ENCODE results near the gene DENND1A. TPM values are rescaled to one million over a fixed set of nuclear protein-coding genes. Genes with fewer than 3 reads are reported as not detected.

DENND1A gene
- total RNA-seq, 1 donor from 2014 or later = 48.1 TPM

GRCh38 chr9:123924727-123925126 lies 5.2 kb downstream of the DENND1A start:
- H3K27me3 ChIP-seq = no peaks in the 10 kb centered on the region
- no peak overlapping the region for H3K4me3 ChIP-seq
- Mint-ChIP-seq H3K27ac (no peak overlapping the region), H3K4me3 (no peak overlapping the region), H3K4me1 (peaks cover 23% of the 10 kb centered on the region), H3K36me3 (peaks cover 11% of the 10 kb centered on the region), H3K9me3 (peaks cover 8% of the 10 kb centered on the region), H3K27me3 (ENCODE audit: insufficient read depth, low read depth) (no peaks in the 10 kb centered on the region)
- no peak for DNase-seq (ENCODE audit: low spot score)
- H3K9me3 ChIP-seq (ENCODE audit: low read depth) = no peaks in the 10 kb centered on the region
- peaks cover 6% of the 10 kb centered on the region for H3F3A ChIP-seq (ENCODE audit: low read depth)
- H3K27ac ChIP-seq = no peak overlapping the region
- H3K36me3 ChIP-seq = no peaks in the 10 kb centered on the region
- no peak overlapping the region for H2AFZ ChIP-seq (replicated peaks)
- H3K9ac ChIP-seq = no peak overlapping the region
- peaks cover 33% of the 10 kb centered on the region for H3K4me1 ChIP-seq
- H3K79me2 ChIP-seq (ENCODE audit: low read depth) = peaks cover 94% of the 10 kb centered on the region
- H3K4me2 ChIP-seq = no peak overlapping the region
- no peak for TF ChIP-seq EZH2 (IDR thresholded peaks at IDR 0.05)
- peaks cover 39% of the 10 kb centered on the region for H4K20me1 ChIP-seq (ENCODE audit: low read depth)

GRCh38 chr9:123923884-123924283 lies 6.0 kb downstream of the DENND1A start:
- Mint-ChIP-seq H3K27ac (no peak overlapping the region), H3K36me3 (peaks cover 11% of the 10 kb centered on the region), H3K27me3 (ENCODE audit: insufficient read depth, low read depth) (no peaks in the 10 kb centered on the region), H3K4me1 (peaks cover 21% of the 10 kb centered on the region), H3K4me3 (no peak overlapping the region), H3K9me3 (peaks cover 8% of the 10 kb centered on the region)
- H3K4me1 ChIP-seq = peaks cover 30% of the 10 kb centered on the region
- no peaks in the 10 kb centered on the region for H3F3A ChIP-seq (ENCODE audit: low read depth)
- no peak overlapping the region for H2AFZ ChIP-seq (replicated peaks)
- no peak overlapping the region for H3K4me2 ChIP-seq
- no peak for DNase-seq (ENCODE audit: low spot score)
- H3K36me3 ChIP-seq = no peaks in the 10 kb centered on the region
- H3K27ac ChIP-seq = no peak overlapping the region
- peaks cover 35% of the 10 kb centered on the region for H4K20me1 ChIP-seq (ENCODE audit: low read depth)
- H3K4me3 ChIP-seq = no peak overlapping the region
- H3K9me3 ChIP-seq (ENCODE audit: low read depth) = no peaks in the 10 kb centered on the region
- TF ChIP-seq CTCF (IDR thresholded peaks at IDR 0.05) (no peak), EZH2phosphoT487 (IDR thresholded peaks at IDR 0.05) (no peak), EZH2 (IDR thresholded peaks at IDR 0.05) (no peak)
- no peaks in the 10 kb centered on the region for H3K27me3 ChIP-seq
- H3K9ac ChIP-seq = no peak overlapping the region
- H3K79me2 ChIP-seq (ENCODE audit: low read depth) = peaks cover 96% of the 10 kb centered on the region

- no peak overlapping the region for H2AFZ ChIP-seq (replicated peaks)
- Mint-ChIP-seq H3K27me3 (ENCODE audit: insufficient read depth, low read depth) (no peaks in the 10 kb centered on the region), H3K36me3 (peaks cover 11% of the 10 kb centered on the region), H3K9me3 (peaks cover 8% of the 10 kb centered on the region), H3K4me1 (peaks cover 16% of the 10 kb centered on the region), H3K27ac (no peak overlapping the region), H3K4me3 (no peak overlapping the region)
- peaks cover 30% of the 10 kb centered on the region for H4K20me1 ChIP-seq (ENCODE audit: low read depth)
- H3K9ac ChIP-seq = no peak overlapping the region
- no peak overlapping the region for H3K4me3 ChIP-seq
- no peaks in the 10 kb centered on the region for H3K9me3 ChIP-seq (ENCODE audit: low read depth)
- no peaks in the 10 kb centered on the region for H3F3A ChIP-seq (ENCODE audit: low read depth)
- H3K27ac ChIP-seq = no peak overlapping the region
- H3K27me3 ChIP-seq = no peaks in the 10 kb centered on the region
- peaks cover 25% of the 10 kb centered on the region for H3K4me1 ChIP-seq
- H3K79me2 ChIP-seq (ENCODE audit: low read depth) = peaks cover 96% of the 10 kb centered on the region
- TF ChIP-seq EZH2 (IDR thresholded peaks at IDR 0.05) (no peak), CTCF (IDR thresholded peaks at IDR 0.05) (no peak), EZH2phosphoT487 (IDR thresholded peaks at IDR 0.05) (no peak)
- no peak for DNase-seq (ENCODE audit: low spot score)
- no peak overlapping the region for H3K4me2 ChIP-seq
- H3K36me3 ChIP-seq = peaks cover 5% of the 10 kb centered on the region
Observed at GRCh38 chr9:123923377-123923776, 6.5 kb downstream of the DENND1A start.

- H3F3A ChIP-seq (ENCODE audit: low read depth) = no peaks in the 10 kb centered on the region
- peaks cover 5% of the 10 kb centered on the region for H3K36me3 ChIP-seq
- Mint-ChIP-seq H3K36me3 (peaks cover 11% of the 10 kb centered on the region), H3K9me3 (peaks cover 8% of the 10 kb centered on the region), H3K27ac (no peak overlapping the region), H3K27me3 (ENCODE audit: insufficient read depth, low read depth) (no peaks in the 10 kb centered on the region), H3K4me1 (peaks cover 13% of the 10 kb centered on the region), H3K4me3 (no peak overlapping the region)
- H3K27ac ChIP-seq = no peak overlapping the region
- no peak for DNase-seq (ENCODE audit: low spot score)
- no peak overlapping the region for H3K4me3 ChIP-seq
- no peak for TF ChIP-seq EZH2phosphoT487 (IDR thresholded peaks at IDR 0.05)
- TF ChIP-seq EZH2 (IDR thresholded peaks at IDR 0.05) = no peak
- TF ChIP-seq CTCF (IDR thresholded peaks at IDR 0.05) = no peak
- no peak overlapping the region for H2AFZ ChIP-seq (replicated peaks)
- H3K79me2 ChIP-seq (ENCODE audit: low read depth) = peaks cover 96% of the 10 kb centered on the region
- H3K27me3 ChIP-seq = no peaks in the 10 kb centered on the region
- peaks cover 26% of the 10 kb centered on the region for H4K20me1 ChIP-seq (ENCODE audit: low read depth)
- H3K4me2 ChIP-seq = no peak overlapping the region
- H3K9me3 ChIP-seq (ENCODE audit: low read depth) = no peaks in the 10 kb centered on the region
- no peak overlapping the region for H3K9ac ChIP-seq
- peaks cover 21% of the 10 kb centered on the region for H3K4me1 ChIP-seq
Observed at GRCh38 chr9:123922911-123923310, 7.0 kb downstream of the DENND1A start.
